GM03348 (cell line): ENCODE measurements around the gene TNIP1.

Source experiments
- DNase-seq: peaks from one replicate; pipeline ENCODE4 v3.0.0; 2012; ENCODE audit warnings: low spot score

Gene TNIP1

GRCh38 chr5:151022511-151023018 lies 58.3 kb downstream of the TNIP1 start:
- no peak for DNase-seq

GRCh38 chr5:151021746-151022145 lies 59.1 kb downstream of the TNIP1 start:
- no peak for DNase-seq

DNA sequence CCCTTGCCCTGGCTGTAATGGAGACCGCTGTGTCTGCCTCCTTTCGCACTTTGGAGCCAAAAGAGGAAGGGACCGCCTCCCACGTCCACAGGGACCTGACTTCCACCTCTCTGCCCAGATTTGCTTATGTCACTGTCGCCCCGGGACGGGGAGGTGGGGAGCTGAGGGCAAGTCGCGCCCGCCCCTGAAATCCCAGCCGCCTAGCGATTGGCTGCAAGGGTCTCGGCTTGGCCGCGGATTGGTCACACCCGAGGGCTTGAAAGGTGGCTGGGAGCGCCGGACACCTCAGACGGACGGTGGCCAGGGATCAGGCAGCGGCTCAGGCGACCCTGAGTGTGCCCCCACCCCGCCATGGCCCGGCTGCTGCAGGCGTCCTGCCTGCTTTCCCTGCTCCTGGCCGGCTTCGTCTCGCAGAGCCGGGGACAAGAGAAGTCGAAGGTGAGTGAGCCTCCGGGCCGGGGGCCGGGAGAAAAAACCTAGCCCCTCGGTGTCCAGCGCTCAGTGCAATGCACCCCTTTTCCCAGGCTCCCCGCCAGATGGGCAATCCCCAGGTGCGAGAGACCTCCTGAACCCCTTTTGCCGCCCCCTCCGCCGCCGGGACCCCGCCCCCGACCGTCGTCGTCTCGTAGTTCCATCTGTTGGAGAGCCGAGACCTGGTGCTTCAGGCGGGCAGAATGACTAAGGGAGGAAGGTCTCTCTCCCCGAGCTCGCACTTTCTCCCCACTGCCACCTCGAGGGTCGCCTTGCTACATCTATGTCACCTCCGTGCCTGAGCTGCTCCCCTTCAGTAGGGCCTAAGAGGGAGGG lies 60.3 kb downstream of the TNIP1 start, which contains the start of gene GPX3:
Gene GPX3, plus strand, starts transcription at position 288 of the 807 bp plus-strand sequence. Its CDS starts 64 bp downstream, at position 352.
- peak; percentile 88 for DNase-seq

DNA sequence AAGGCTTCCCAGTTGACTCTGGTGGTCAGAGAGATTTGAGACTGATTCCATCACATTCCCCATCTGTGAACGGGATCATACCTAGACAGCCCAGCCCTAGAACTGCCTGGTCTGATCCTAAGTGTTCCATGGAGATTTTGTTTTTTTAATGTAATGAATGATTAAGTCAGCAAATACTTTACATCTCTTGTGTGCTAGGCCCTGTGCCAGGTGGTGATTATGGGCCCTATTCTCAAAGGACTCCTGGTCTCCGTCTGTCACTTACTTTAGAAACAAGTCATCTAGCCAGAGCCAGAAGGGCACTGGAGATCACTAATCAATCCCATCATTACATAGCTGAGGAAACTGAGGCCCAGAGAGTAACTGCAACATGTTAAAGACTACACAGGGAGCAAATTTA lies 61.5 kb downstream of the TNIP1 start:
- no peak for DNase-seq

DNA sequence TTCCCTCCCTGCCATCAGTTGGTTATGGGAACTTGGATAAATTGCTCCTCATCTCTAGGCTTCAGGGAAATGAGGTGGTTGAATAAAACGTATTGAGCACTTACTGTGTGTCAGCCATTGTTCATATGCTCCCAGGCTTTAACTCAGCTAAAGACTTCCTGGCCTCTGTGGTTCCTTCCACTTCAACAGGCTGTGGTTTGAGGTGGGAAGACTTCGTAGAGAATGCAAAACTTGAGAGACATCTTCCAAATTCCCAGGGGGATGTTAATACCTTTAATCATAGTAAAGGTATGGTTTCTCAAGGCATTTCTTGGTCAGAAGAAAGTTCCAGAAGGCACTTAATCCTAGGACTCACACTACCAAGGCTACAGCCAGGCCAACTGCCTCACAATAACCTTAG lies 62.0 kb downstream of the TNIP1 start:
- no peak for DNase-seq

- DNase-seq = no peak
Measured at GRCh38 chr5:151017897-151018296, 62.9 kb downstream of the TNIP1 start.

GRCh38 chr5:151016700-151017099 lies 64.1 kb downstream of the TNIP1 start:
- no peak for DNase-seq

DNA sequence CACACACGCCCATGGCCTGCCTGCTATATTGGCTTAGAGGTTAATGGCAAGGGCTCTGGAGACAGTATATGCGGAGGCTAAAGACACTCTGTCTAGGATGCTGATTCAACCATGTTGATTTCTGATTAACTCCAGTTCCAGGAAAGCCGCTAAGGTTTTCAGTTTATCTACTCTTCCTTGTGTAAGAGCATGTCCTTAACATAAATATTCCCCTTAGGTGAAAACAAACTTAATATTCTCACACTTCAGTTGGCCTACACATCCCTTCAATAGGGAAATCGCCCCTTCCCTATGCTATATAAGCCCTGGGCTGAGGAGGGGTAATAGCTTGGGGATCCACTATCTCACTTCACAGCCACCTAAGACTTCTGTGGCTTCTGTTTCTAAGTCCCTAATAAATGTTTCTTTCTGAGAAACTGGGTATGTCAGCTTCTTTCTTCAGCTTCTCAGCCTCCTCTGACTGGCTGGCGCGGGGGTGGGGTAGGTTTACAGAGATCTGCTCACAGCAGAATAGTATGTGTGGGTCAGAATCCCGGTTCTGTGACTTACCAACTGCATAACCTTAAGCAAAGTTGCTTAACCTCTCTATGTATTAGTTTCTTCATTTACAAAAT lies 64.8 kb downstream of the TNIP1 start:
- DNase-seq = no peak

DNA sequence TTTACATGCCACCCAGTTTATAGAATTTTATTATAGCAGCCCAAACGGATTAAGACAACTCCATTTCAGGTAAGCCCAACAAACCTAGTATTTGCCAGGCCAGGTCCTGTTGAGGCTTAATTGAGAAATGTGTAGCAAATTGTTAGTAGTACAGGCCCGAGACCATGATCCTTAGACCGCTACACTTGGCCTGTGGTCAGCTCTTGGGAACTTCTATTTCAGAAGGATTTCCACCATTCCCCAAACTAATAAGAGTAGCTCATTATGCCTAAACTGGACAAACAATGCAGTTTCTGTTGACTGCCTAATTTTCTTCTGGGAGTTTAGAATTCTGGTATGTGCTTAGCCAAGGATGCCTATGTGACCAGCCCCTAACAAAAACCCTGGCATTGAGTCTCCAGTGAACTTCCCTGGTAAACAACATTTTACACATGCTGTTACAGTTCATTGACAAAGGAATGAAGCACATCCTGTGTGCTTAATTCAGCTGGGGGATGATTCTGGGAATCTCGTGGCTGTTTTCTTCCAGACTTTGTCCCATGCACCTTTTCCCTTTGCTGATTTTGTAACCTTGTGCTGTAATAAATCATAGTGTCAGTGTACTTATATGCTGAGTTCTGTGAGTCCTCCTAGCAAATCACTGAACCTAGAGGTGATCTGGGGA lies 66.0 kb downstream of the TNIP1 start:
- no peak for DNase-seq

DNA sequence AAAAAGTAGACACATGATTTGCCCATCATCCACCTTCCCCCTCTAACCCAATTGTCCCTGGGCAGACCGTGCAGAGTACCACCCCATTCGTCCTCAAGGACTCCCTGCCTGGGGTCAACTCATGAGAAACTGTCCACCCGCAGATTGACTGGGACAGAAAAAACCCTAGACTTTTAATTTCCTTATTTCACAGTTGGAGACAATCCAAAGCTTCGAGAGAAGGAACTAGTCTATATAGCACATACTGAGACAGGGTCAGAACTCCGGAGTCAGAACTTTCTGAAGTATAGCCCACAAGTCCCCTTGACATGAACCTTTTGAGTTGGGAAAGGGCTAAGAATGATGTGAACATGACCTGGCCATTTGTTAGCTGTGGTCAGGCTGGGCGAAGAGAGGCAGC lies 68.0 kb downstream of the TNIP1 start:
- no peak for DNase-seq

GRCh38 chr5:151008906-151009305 lies 71.9 kb downstream of the TNIP1 start:
- no peak for DNase-seq

DNA sequence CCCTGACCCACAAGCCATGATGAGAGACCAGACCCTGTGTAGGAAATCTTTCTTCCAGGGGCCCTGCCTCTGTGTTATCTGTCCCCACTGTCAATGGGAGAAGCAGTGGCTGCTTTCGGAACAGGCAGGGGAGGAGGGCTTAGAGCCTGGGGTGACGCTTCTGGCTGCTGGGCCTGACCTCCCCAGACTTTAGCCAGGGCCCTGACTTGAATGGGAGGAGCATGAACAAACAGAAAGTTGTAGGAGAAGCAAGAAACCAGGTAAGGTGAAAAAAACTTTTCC lies 72.7 kb downstream of the TNIP1 start:
- DNase-seq = no peak

DNA sequence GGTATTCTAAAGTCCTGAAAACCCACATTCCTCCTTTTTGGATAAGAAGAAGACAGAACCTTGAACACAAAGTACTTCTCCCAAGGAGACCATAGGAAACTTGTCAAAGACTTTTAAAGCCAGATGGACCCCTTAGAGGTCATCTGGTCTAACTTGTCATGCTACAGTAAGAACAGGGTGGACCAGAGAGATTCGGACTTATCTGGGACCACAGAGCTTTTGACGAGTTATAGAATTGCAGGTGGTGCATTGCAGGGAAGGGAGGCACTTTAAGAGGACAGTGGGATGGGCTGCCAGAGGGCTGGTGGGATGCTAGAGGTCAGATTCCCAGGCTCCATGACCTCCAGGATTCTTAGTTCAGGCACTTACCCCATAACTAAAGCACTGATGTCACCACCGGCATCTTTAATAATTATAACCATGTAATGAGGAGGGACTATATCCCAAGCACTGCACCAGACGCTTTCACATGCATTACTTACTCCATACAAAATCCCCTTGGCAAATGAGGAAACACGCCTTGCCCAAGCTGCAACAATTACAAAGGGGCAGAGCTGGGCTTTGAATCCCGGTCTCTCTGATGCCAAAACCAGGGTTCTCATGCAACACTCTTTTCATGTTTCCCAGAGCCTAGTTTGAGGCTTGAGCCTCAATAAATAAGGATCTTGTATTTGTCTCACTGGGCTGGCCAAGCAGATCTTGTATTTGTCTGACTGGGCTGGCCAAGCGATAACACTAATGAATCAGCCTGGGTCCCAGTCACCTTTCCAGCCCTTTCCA lies 73.2 kb downstream of the TNIP1 start:
- no peak for DNase-seq

- no peak for DNase-seq
Measured at GRCh38 chr5:151006704-151007334, 74.0 kb downstream of the TNIP1 start.

- peak; percentile 48 for DNase-seq
Measured at GRCh38 chr5:151005950-151006576, 74.8 kb downstream of the TNIP1 start.

DNA sequence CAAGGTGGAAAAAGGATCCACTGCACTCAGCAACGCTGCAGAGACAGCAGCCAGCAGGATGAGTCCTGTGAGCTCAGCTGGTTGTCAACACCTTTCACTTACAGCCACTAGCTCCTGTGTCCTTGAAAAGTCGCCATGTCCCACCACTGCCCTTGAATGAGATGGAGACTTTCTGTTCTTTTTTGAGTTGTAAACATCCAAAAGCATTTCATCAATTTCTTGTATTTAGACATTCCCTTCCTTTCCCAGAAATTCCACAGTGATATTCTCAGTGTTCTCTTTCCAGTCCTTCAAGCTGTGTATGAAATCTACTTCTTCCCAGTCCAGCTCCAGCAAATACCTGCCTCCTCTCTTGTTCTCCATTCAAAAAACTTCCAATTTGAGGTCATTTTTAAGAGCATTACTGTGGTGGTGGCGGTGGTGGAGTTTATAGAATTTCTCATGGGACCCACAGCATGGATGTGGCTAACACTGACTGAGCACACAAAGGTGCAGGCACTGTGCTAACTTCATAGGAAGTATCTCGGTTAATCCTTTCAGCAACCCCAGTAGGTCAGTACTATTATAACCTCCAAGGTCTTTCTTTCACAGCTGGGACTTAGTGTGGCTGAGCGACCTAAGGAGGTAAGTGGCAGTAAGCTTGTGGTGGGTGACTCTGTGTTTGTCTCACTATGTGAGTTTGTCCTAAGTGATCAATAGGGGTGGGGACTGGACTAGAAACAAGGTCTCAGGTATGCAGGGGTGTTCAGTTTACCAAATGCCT lies 75.5 kb downstream of the TNIP1 start:
- DNase-seq = no peak

GRCh38 chr5:151004499-151004898 lies 76.3 kb downstream of the TNIP1 start:
- DNase-seq = no peak

GRCh38 chr5:151003503-151003860 lies 77.4 kb downstream of the TNIP1 start:
- no peak for DNase-seq

GRCh38 chr5:151002681-151003502 lies 77.9 kb downstream of the TNIP1 start:
- no peak for DNase-seq

GRCh38 chr5:151002250-151002649 lies 78.6 kb downstream of the TNIP1 start:
- peak; percentile 62 for DNase-seq
